HG03460 (cell line): ENCODE data around the gene SNCAIP.
"Not testable (repeated sequence)": the region's sequence is repeated elsewhere in the genome, so short reads cannot be mapped to it uniquely, and the experiment has no call there.

ENCODE experiments used
- ATAC-seq: cut with Tn5 transposase; IDR thresholded peaks from one replicate; pipeline ENCODE4 v1.9.1; 2021; ENCODE audit not compliant: unreplicated experiment

Gene SNCAIP

DNA sequence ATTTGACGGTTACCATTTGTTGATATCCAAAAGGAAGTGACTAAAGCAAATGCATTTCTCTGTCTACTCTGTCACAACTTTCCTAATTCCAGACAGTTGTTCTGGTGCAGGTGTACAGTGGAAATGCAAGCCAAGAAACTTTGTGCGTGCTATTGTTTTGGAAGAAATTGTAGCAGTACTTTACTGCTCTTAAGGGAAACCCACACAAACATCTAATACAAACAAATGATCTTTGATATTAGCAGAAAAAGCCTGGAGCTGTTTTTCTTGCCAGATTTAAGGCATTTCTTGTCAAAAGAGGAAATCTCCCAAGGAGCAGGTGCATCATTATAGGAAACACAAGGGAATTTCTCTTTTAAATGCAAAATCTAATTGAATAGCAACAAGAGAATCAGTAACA, 2.0 kb downstream of the SNCAIP start:
- no peak for ATAC-seq

DNA sequence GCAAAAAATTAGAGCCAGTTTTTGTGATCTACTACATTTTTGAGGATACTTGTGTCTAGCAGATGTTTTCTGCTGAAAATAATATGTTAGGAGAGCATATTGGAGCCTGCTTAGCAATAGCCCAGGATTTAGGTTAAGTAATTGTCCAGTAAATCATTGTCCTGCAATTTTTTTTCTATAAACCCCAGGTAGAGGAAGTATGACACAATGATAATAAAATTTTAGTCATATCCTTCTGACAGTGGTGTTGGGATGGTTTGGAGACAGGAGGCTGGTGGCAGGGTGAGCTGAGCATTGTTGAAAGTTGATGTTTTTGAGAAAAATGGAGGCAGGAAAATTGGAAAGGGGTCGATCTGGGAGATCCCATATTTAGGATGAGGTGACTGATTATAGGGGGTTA, 3.5 kb downstream of the SNCAIP start:
- no peak for ATAC-seq

DNA sequence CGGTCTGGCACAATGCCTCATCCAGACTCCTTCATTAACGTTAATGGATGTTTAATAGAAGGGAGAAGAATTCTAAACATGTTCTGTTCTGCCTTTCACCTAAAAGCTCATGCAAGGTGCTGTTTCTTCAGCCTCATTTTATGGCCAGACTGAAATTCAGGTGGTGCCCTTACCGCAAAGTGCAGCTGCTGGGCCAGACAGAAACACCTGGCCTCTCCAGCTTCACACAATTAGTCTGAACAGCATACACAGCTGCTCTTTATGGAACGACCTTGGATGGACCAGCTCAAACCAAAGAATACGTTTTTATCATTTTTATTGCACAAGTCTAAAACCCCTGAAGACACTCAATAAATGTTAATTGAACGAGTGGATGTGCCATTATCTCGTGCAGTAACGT, 4.6 kb downstream of the SNCAIP start:
- ATAC-seq: no peak

DNA sequence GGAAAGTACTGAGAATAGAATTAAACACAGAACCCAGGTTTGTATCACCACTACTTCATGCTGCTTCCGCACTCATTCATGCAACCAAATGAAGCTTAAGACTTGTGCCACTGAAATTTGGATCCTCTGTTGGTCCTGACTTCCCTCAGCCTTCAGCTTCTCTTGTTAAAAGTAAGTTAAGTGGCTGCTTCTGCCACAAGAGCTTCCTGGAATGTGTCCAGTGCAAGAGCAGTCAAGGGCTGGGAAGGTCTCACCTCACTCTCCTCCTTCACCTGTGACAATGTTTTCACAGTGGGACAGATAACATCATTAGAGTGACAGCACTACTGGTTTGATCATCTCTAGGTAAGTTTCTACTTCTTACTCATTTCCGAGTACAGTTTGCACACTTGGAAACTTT, 7.9 kb downstream of the SNCAIP start:
- ATAC-seq: no peak

DNA sequence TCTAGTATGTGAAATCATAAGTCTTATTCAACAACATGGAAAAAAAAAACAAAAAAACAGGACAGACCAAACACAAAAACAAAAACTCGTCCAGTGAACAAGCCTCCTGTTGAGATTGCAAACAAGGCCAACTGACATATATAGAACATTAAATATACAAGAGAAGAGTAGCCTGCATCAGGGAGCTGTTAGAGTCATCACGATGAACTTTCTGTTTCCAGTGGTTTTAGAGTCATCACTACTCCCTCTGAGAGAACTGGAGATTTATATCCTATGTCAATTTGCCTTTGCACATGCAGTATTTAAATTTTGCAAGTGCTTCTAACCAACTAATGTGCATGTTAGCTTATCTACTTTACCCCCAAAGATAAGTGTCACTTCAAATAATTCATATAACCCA, 9.9 kb downstream of the SNCAIP start:
- no peak for ATAC-seq

DNA sequence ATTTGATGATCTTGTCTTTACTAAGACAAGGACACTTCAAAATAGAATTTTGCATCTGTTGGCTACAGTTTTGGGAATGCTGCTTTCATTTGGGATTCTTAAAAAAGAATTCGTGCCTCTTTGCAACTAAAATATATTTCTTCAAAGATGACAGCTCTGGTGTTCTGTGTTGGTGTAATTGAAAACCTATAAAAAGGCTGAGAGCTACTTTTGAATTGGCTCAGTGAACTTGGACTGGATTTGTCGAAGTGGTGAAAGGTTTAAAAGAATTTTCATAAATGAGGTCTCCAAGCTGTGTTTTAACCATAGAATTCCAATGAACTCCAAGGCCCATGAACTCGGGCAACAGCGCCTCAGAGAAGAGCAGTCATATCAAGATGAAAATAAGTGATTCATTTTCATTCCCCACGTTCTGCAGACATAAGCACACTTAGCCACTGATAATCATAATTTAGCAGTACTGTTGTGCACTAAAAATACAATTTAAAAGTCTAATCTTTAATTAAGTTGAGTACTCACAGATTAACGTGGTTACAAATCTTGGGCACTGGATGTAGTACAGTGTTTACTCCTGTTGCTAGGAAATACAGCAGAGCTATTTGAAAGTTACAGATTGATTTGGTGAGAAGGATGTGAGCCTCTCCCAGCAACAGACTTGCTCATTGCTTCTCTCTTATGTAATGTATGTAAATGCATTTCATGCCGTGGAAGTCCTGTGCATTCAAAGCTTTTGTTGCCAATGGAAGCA, 10.9 kb downstream of the SNCAIP start:
- no peak for ATAC-seq

DNA sequence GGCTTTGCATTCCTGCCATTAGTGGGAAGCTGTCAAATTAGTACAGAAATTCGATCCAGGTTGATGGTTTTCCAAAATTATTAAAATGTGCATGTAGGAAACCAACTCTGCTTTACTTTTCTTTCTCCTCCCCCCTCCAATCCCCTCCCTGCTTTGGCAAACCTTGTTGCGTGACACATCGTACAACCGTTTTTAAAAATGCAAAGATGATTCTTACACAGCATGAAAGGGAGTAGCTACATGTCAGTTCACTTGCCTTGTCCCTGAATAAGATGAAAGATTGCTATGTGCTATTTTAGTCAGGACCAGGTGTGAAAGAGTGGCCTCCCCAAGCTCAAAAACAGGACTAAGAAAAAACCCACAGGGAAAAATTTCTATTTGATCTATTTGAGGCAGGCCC, 11.7 kb downstream of the SNCAIP start:
- no peak for ATAC-seq

DNA sequence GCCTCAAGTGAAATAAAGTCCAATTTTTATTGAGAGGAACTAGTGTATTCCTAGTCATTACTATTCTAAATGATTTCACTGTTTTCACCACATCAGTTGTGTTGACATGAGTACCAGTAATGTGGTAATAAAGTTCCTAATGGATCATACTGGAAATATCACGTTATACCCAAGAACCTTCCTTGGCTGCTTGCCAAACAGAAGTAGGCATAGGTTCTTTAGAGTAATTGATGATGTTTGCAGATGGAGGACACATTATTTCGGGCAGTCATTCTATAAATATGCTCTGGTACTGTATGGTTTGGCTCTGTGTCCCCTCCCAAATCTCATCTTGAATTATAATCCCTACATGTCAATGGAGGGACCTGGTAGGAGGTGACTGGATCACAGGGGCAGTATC, 15.1 kb downstream of the SNCAIP start:
- no peak for ATAC-seq

DNA sequence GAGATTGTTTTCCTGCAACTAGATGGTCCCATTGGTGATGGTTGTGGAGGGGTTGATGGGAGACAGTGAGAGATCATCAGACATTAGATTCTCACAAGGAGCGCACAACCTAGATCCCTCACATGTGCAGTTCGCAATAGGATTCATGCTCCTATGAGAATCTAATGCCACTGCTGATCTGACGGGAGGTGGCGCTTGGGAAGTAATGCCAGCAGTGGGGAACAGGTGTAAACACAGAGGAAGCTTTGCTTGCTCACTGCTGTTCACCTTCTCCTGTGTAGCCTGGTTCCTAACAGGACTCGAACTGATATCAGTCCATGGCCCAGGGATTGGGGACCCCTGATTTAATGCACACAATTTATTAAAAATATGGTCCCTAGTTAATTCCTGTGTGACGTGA, 18.8 kb downstream of the SNCAIP start:
- ATAC-seq: no peak

DNA sequence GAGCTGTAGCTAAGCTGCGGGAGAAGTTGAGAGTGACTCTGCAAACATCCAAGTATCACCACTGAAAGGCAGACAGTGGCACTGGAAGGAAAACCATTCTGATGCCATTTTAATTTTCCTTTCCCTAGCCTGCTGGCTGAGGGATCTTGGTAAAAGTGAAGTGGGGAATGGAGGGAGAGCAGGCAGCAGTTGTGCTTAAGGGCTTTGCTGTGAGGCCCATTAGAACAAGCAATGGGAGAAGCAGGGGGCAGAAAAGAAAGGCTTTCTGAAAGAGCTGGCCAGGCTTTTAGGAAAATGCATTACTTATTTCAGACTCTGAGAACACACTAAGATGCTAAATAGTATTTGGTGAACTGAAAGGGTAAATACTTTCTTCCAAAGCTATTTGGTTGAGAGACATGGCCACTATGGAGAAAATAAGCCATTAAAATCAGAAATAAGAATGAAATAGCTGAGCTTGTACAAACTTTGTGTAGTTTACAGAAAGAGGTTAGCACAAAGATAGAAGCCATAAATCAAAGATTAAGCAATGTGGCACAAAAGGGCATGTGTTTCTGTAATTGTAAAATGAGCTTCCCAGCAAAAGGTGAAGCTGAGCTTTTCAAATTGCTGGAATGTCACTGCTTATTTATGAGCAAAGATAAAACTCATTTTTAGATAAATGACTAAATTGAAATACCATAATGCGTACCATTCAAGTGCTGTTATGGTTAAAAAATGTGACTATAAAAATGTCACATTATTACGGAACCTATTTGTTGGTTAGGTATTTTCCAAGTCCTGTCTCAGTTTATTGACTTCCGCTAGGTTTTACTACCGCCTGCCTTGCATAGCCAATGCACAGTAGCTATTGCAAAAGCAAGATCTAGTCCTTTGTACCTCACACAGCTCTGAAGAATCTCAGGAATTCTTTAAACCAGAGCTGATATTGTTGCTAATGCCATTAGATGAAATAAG, 20.8 kb downstream of the SNCAIP start:
- no peak for ATAC-seq

DNA sequence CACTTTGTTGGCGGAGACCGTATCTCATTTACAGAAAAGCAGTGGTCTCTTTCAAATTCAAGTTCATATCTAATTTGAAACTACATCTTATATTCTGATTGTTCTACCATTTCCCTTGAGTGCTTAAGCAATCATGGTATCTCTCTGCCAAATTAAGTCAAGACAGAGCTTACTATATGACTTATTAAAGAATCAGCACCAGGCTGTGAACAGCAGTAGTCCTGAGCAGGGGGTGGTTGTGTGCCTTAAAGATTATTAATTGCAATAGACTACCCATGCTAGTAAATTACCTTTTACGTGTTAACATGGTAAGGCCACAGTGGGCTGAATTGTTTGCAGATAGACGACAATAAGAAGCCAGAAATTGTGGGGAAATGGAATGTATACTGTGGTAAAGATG, 21.5 kb downstream of the SNCAIP start:
- ATAC-seq: no peak

DNA sequence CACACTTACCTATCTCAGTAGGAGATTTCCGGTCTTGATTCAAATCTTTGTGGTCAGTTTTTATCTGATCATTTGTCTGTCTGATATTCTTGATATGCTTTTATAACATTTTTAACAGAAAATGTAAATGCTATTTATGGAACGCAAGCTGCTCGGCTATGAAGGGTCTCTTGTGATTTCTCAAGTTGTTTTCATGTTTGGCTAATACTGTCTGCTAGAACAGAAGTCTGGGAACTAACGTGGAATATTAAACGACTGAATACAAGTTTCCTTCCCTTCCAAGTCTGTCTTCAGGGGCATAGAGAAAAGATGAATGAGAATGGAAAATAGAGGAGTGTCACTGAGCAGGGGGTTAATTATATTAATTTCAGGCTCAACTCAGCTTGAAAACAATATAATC, 27.6 kb downstream of the SNCAIP start:
- no peak for ATAC-seq

DNA sequence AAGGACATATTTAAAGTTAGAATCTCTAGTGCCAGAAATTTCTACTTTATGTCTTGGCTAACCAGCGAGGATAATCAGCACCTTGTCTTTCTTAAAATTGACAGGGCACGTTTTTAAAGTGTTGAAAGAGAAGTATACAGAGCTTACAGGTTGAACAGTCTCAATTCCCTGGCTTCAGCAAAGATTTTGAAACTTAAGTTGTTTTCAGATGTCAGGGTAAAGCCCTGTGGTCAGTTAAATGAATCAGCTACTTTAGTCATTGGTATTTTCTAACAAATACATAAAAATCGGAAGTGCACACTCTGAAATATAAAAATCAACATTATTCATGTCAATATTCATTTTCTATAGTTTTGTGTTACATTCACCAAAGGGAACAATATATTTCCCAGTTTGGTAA, 29.1 kb downstream of the SNCAIP start:
- ATAC-seq: no peak

DNA sequence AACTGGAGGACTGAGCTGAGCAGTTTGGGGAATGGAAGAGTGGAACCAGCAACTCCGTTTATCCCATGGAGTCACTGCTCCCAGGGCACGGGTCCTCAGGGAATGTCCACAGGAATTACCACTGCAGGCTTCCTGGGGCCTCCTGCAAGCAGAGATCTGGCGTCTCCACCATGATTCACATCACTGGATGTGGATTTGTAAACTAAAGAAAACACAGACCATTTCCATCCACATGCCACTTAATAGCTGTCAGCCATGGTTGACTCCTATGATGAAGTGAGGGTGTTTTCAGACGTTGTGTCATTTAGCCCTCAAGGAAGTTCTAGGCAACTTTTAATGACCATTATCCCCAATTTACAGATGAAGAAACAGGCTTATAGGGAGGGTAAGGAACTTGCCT, 30.2 kb downstream of the SNCAIP start:
- ATAC-seq: no peak

DNA sequence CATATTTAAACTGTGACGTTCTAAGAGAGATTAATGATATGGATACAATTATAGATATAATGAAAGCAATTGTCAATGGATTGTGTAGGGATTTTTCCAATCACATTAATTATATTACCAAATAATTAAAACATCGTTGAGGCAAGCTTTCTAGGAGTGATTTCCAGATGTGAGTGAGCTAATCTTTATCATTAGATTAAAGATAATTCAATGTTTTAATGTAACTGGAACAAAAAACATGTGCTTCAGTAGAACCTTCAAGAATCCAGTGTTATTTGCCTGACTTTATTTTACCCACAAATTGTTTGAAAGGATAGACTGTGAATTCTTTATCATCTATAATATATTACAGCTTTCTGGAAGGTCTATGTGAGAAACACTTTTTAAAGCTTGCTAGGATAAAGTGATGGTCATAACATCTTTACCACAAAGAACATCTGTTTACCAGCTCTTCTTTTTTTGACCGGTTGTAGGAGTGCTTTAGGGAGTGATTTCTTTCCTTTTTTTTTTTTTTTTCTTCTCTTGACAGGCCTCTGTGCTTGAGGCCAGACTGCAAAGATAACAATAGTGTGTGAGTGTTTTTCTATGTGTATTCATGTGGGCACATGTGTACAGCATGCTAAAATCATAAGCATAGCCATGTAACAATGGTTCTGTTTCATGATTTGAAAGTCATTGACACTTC, 35.0 kb downstream of the SNCAIP start:
- no peak for ATAC-seq

DNA sequence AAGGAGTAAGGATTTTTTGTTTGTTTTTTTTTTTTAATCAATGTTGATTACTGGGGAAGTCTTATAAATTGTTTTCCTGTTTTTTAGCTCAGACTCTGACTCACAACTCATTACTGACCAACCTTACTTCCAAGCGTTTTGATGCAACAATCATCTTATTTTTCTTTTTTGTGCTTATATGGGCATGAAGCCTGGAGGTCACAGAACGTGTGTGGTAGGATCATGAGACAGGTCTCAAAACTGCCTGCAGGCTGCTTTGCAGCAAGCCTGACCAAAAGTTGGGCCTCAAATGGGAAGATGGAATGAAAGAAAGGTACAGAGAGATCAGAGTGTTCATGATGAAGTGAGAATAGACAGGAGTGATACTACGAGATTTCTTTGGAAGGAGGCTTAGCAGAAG, 38.5 kb downstream of the SNCAIP start:
- ATAC-seq: no peak

DNA sequence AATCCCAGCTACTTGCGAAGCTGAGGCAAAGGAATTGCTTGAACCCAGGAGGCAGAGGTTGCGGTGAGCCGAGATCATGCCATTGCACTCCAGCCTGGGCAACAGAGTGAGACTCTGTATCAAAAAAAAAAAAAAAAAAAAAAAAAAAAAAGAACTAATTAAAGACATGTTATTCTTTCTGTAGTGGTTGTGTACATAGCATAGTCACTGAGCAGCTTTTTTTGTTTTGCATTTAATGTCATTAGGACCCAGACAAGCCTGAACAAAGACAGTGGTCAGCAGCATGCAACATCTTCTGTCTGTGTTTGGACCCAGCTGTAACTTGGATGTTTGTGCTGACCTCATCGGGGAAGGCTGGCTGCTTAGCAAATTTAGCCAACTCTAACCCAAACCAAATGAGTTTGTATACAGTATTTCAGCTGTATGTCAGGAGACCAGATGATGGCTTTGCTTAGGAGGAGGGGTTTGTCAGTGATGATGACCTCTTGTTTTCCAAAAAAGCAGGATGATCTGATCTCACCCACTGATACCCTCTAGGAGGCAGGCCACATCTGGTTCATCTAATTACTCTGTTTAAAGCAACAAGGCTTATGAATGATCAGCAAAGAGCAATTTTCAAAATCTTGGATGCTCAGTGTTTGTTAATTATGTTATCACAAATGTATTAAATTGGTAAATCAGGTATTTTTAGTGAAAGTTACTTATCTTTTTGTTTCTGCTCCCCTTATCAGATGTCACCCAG, 39.5 kb downstream of the SNCAIP start:
- ATAC-seq: no peak

DNA sequence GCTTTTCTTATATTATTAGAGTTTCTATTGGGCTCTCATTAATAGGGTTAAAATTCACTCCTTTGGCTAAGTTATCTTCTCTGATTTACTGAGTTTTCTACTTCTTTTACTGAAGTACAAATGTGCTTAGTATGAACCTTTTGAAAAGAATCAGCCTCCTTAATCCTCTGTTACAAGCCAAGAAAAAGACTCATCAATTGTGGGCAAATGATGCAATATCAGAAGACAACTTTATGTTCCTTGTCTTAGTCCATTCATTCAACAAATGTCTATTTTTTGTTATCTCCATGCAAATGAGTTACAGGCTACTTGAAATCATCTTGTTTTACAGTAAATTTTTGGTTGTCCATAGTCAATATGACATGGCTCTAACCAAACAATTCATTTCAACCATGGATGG, 40.3 kb downstream of the SNCAIP start:
- ATAC-seq: no peak

DNA sequence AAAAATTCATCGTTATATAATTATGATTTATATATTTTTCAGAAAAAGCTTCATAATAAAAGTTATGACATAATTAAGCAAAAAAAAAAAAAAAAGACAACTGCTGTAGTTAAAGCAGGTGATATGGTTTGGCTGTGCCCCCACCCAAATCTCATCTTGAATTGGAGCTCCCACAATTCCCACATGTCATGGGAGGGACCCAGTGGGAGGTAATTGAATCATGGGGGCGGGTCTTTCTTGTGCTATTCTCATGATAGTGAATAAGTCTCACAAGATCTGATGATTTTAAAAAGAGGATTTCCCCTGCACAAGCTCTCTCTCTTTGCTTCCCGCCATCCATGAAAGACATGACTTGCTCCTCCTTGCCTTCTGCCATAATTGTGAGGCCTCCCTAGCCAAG, 41.3 kb downstream of the SNCAIP start:
- ATAC-seq: not testable (repeated sequence)

DNA sequence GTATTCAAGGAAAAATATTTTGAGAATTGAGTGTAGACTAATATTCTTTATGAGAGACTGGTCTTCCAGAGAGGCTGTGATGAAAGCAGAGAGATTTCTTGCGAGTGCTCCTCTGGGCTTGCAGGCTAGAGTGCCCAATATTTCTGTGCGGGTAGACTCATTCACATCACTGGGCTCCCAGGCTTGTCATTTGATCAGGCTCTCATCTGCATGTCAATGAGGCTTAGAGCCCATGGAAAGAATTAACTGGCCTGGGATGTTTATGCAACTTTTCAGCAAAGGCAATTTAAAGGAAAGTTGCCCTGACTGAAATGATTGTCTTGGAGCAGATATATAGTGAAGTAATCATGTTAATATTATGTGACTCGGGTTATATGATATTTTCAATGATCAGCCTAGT, 42.3 kb downstream of the SNCAIP start:
- no peak for ATAC-seq

DNA sequence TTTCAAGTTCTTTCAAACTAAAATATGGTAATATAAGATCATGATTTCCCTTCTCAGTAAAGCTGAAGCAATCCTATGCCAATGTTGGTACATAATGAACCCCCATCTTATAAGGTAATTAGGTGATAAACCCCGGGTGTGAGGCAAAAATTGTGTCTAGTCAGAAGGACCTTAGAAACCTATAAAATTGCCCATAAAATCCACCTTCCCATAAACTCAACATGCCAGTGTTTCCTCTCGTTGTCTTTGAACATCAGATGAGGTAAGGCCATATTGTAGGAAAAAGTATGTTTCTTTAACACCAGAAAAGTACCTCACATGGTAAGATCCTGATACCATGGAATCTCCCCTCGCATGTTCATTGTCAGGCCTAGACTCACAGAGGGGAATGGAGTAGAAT, 43.3 kb downstream of the SNCAIP start:
- ATAC-seq: no peak
